ENCODE measurements around the gene CACNG8. TPM values are rescaled to one million over a fixed set of nuclear protein-coding genes. Genes with fewer than 3 reads are reported as not detected.

CACNG8 gene
- total RNA-seq, 1 donor from 2014 or later = under 0.01 TPM

DNA sequence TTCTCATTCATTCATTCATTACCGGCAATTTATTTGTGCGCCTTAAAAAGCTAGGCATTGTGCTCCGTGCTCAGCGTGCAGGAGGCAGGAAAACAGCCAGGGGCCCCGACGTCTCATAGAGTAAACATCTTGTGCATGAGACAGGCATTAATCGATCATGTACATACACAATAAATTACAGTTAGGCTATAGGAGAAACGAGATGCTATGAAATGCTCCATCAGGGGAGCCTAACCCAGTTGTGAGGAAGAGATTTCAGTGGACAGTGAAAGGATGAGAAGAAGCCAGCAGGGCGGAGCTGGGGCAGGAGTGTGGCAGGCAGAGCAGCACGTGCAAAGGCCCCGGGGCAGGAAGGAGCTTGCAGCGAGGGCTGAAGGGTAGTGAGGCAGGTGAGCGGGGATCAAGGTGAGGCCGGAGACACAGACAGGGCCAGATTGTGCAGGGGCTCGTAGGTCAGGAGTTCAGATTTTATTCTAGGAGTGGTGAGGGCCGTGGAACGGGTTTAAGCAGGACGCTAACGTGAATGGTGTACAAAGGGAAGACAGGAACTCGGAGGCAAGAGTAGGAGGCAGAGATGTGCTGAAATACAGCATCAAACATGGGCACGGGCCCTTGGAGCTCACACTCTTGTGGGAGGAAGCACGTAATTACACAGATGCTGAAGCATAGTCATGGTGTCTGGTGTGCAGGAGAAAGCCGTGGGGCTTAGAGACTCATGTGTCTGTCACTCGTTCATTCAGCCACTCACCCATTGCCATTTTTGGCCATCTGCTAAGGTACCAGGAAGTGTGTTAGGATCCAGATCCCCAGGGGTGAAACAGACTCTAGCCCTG is 20.9 kb downstream of the CACNG8 start:
- Histone ChIP-seq H3K4me3 (ENCODE audit: low read depth, low read length) (no peak overlapping the region), H3K27me3 (ENCODE audit: control insufficient read depth, insufficient read depth, low read length) (peaks cover 32% of the 10 kb centered on the region), H3K36me3 (ENCODE audit: control insufficient read depth, insufficient read depth, low read length) (no peaks in the 10 kb centered on the region)
- no peak for DNase-seq (ENCODE audit: low read depth)
- TF ChIP-seq, protein P1, sequence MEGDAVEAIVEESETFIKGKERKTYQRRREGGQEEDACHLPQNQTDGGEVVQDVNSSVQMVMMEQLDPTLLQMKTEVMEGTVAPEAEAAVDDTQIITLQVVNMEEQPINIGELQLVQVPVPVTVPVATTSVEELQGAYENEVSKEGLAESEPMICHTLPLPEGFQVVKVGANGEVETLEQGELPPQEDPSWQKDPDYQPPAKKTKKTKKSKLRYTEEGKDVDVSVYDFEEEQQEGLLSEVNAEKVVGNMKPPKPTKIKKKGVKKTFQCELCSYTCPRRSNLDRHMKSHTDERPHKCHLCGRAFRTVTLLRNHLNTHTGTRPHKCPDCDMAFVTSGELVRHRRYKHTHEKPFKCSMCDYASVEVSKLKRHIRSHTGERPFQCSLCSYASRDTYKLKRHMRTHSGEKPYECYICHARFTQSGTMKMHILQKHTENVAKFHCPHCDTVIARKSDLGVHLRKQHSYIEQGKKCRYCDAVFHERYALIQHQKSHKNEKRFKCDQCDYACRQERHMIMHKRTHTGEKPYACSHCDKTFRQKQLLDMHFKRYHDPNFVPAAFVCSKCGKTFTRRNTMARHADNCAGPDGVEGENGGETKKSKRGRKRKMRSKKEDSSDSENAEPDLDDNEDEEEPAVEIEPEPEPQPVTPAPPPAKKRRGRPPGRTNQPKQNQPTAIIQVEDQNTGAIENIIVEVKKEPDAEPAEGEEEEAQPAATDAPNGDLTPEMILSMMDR (IDR thresholded peaks at IDR 0.05; ENCODE audit: insufficient read depth, low read length, poor library complexity, severe bottlenecking) = no peak

DNA sequence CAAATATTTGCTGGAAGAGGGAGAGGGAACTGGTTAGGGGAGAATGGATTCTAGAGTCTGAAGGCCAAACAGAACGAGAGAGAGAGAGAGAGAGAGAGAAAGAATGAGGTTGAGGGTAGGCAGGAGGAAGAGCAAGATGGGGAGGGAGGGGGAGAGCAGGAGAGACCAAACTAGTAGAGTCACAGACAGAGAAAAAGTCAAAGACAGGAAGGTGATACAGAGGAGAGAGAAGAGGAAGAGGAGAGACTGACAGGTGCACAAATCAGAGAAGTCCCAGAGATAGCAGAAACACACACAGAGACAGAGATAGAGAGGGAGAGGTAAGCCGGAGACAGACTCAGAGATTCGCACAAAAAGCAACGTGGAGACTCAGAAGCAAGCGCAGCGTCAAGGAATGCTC is 23.1 kb downstream of the CACNG8 start:
- H3K27me3 ChIP-seq (ENCODE audit: control insufficient read depth, insufficient read depth, low read length) = peaks cover 15% of the 10 kb centered on the region
- no peaks in the 10 kb centered on the region for H3K36me3 ChIP-seq (ENCODE audit: control insufficient read depth, insufficient read depth, low read length)
- no peak overlapping the region for H3K4me3 ChIP-seq (ENCODE audit: low read depth, low read length)
- TF ChIP-seq, protein P1 (IDR thresholded peaks at IDR 0.05; ENCODE audit: insufficient read depth, low read length, poor library complexity, severe bottlenecking) = no peak
- no peak for DNase-seq (ENCODE audit: low read depth)

DNA sequence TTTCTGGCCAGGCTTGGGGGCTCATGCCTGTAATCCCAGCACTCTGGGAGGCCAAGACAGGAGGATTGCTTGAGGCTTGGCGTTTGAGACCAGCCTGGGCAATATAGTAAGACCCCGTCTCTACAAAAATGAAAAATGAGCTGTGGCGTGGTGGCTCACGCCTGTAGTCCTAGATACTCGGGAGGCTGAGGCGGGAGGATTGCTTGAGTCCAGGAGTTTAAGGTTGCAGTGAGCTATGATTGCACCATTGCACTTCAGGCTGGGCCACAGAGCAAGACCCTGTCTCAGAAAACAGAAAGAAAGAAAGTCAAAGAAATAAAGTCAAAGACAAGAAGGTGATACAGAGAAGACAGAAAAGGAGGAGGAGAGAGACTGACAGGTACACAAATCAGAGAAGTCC is 26.2 kb downstream of the CACNG8 start:
- Histone ChIP-seq H3K27me3 (ENCODE audit: control insufficient read depth, insufficient read depth, low read length) (peaks cover 31% of the 10 kb centered on the region), H3K36me3 (ENCODE audit: control insufficient read depth, insufficient read depth, low read length) (no peaks in the 10 kb centered on the region), H3K4me3 (ENCODE audit: low read depth, low read length) (no peak overlapping the region)
- no peak for DNase-seq (ENCODE audit: low read depth)
- TF ChIP-seq, protein P1 (IDR thresholded peaks at IDR 0.05; ENCODE audit: insufficient read depth, low read length, poor library complexity, severe bottlenecking) = no peak

DNA sequence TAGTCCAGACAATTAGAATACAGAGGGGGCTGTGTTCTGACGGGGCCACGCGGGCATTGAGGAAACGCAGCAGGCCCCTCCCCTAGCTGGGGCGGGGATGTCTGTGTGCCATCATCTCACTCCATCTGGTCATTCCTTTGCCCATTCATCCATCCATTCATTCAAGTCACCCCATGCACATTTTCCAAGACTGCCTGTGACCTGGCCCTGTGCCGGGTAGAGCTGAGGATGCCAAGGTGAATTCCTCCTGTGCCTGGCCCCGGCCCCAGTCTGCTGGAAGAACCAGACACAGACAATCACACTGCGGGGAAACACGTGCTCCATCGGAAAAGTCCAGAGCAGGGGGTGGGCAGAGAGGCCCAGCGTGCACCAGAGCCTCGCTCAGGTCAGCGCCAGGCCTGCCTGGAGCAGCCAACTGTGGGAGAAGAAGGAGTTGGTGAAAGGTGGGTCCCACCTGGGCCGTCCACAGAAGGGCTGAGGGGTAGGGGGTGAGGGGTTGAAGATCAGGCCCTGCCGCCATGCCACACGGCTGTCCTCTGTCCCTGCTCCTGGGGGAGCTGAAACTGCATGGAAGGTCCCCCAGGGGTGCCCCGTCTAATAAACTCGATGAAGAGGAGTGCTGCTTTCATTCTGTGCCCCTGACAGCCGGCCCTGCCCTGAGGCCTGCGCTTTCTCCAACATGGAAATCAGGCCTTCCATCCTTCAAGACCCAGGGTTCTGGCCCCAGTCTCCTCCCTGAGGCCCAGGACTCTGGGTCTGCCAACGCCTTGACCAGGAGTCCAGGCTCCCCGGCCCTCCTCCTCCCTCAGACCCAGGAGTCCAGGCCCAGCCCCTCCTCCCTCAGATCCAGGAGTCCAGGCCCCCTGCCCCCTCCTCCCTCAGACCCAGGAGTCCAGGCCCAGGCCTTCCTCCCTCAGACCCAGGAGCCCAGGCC is 27.1 kb downstream of the CACNG8 start:
- no peak for DNase-seq (ENCODE audit: low read depth)
- TF ChIP-seq, protein P1 (IDR thresholded peaks at IDR 0.05; ENCODE audit: insufficient read depth, low read length, poor library complexity, severe bottlenecking) = no peak
- Histone ChIP-seq H3K4me3 (ENCODE audit: low read depth, low read length) (no peak overlapping the region), H3K36me3 (ENCODE audit: control insufficient read depth, insufficient read depth, low read length) (no peaks in the 10 kb centered on the region), H3K27me3 (ENCODE audit: control insufficient read depth, insufficient read depth, low read length) (peaks cover 33% of the 10 kb centered on the region)

DNA sequence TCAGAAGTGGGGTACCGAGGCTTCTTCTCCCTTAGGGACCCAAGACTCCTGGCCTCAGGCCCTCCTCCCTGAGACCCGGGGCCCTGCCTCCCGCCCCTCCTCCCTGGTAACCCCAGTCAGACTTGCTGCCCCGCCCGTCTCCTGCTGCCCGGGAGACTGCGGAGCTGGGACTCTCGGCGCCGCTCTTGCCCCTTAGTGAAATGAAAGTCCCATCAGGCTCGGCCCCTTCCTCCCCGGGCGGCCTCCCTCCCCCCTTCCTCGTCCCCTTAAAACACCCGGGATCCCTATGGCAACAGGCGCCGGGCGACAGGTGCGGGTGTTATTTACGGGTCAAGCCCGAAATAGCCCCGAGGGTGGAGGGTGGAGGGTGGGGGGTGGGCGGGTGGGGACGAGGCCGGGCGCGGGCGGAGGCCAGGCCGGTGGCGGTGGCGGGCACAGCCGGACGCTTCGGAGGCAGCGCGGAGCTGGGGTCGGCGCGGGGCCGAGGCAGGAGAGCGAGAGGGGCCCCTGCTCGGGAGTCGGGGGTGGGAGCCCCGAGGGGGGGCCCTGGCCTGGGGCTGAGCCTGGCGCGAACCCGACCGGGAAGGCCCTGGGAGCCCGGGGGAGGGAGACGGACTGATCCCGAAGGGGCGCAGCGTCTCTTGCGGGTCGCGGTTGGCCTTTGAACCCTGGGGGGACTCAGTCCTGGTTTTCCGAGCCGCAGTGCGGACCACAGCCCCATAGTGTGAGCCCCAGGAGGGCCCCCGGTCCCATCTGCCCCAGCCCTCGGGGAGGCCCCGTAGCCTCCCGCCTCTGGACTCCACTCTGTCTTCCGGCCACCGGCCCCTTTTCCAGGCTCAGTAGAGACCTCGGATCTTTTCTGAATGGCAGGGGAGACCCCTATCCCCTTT is 28.7 kb downstream of the CACNG8 start, which contains the start of gene CACNG6:
Gene CACNG6 (plus strand): TSS at position 414 of the 890 bp plus-strand sequence. CDS start 1,241 bp downstream, outside the sequence.
- H3K27me3 ChIP-seq (ENCODE audit: control insufficient read depth, insufficient read depth, low read length) = peaks cover 33% of the 10 kb centered on the region
- peak within 1 kb of the TSS; percentile 13 for H3K4me3 ChIP-seq (ENCODE audit: low read depth, low read length)
- no peak for DNase-seq (ENCODE audit: low read depth)
- TF ChIP-seq, protein P1 (IDR thresholded peaks at IDR 0.05; ENCODE audit: insufficient read depth, low read length, poor library complexity, severe bottlenecking) = no peak
- no peaks in the 10 kb centered on the region for H3K36me3 ChIP-seq (ENCODE audit: control insufficient read depth, insufficient read depth, low read length)
